ENCODE results near the gene MACF1.

DNA sequence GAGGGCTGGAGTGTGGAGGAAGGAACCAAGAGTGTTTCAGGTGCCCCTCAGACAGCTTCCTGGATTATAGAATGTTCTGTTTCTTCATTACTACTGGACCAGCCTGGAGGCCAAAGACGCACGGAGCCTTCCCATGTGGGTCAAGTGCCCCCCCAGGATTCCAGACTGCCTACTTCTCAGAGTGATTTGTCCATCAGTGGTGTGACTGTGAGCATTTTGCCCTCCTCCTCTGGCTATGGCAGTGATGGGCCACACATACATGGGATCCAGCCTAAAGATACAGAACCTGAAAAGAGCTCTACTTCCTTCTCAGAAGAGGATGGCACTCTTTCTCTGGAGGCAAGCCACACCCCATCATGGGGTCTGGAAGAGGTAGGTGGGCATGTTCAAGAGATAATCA is 64.9 kb downstream of the MACF1 start:
- no peak for TF ChIP-seq EZH2 (IDR thresholded peaks at IDR 0.05; ENCODE audit: borderline replicate concordance, insufficient read depth, low read depth, low read length, poor library complexity, severe bottlenecking)
- TF ChIP-seq, protein P1, sequence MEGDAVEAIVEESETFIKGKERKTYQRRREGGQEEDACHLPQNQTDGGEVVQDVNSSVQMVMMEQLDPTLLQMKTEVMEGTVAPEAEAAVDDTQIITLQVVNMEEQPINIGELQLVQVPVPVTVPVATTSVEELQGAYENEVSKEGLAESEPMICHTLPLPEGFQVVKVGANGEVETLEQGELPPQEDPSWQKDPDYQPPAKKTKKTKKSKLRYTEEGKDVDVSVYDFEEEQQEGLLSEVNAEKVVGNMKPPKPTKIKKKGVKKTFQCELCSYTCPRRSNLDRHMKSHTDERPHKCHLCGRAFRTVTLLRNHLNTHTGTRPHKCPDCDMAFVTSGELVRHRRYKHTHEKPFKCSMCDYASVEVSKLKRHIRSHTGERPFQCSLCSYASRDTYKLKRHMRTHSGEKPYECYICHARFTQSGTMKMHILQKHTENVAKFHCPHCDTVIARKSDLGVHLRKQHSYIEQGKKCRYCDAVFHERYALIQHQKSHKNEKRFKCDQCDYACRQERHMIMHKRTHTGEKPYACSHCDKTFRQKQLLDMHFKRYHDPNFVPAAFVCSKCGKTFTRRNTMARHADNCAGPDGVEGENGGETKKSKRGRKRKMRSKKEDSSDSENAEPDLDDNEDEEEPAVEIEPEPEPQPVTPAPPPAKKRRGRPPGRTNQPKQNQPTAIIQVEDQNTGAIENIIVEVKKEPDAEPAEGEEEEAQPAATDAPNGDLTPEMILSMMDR (IDR thresholded peaks at IDR 0.05) = no peak
